ACC112 (cell line): ENCODE data around the gene MISP3.

Source experiments
- H2AFZ ChIP-seq: fragments of 200-600 bp; sonication (generic); one replicate; pipeline ENCODE4 v1.6.0; 2017; ENCODE audit warnings: antibody characterized with exemption, low read length; ENCODE audit not compliant: unreplicated experiment
- H3K27ac ChIP-seq: fragments of 200-600 bp; sonication (generic); 2 replicates; pipeline ENCODE4 v1.5.1; 2014; ENCODE audit warnings: low read depth, mild to moderate bottlenecking, antibody characterized with exemption, low read length, moderate library complexity
- H3K27me3 ChIP-seq: fragments of 200-600 bp; sonication (generic); 2 replicates; pipeline ENCODE4 v1.6.1; 2014; ENCODE audit warnings: mild to moderate bottlenecking, antibody characterized with exemption, low read length, moderate library complexity, mixed read lengths; ENCODE audit not compliant: insufficient read depth
- H3K36me3 ChIP-seq: fragments of 200-600 bp; sonication (generic); 2 replicates; pipeline ENCODE4 v1.6.1; 2016; ENCODE audit warnings: mild to moderate bottlenecking, antibody characterized with exemption, low read length, moderate library complexity, mixed read lengths; ENCODE audit not compliant: insufficient read depth
- H3K4me1 ChIP-seq: fragments of 200-600 bp; sonication (generic); one replicate; pipeline ENCODE4 v1.6.1; 2016; ENCODE audit warnings: low read length, mixed read lengths; ENCODE audit not compliant: insufficient read depth, unreplicated experiment, control insufficient read depth
- H3K4me3 ChIP-seq: fragments of 200-600 bp; sonication (generic); 2 replicates; pipeline ENCODE4 v1.5.1; 2014; ENCODE audit warnings: mild to moderate bottlenecking, low read depth, low read length
- H3K79me2 ChIP-seq: fragments of 200-600 bp; sonication (generic); one replicate; pipeline ENCODE4 v1.6.0; 2016; ENCODE audit warnings: low read length; ENCODE audit not compliant: control insufficient read depth, unreplicated experiment, insufficient read depth

MISP3 gene

GRCh38 chr19:14116918-14117578, 44.5 kb downstream of the MISP3 start:
- peak overlapping the region; percentile 96 for H3K4me3 ChIP-seq
- H2AFZ ChIP-seq: no peak overlapping the region
- peaks cover 36% of the 10 kb centered on the region for H3K4me1 ChIP-seq
- H3K27ac ChIP-seq: peak overlapping the region; percentile 48; the same call in 1 of the 2 replicates
- no peaks in the 10 kb centered on the region for H3K27me3 ChIP-seq
- peaks cover 50% of the 10 kb centered on the region for H3K79me2 ChIP-seq
- H3K36me3 ChIP-seq: no peaks in the 10 kb centered on the region

GRCh38 chr19:14117668-14118164, 45.1 kb downstream of the MISP3 start, which contains the start of gene PRKACA:
Gene PRKACA (minus strand): TSS chr19:14117762. CDS start chr19:14117547, 215 bp downstream.
- H3K27ac ChIP-seq: peak within 1 kb of the TSS; percentile 89
- peak within 1 kb of the TSS; percentile 4 for H2AFZ ChIP-seq
- no peaks in the 10 kb centered on the region for H3K27me3 ChIP-seq
- no peaks in the 10 kb centered on the region for H3K36me3 ChIP-seq
- H3K79me2 ChIP-seq: peaks cover 45% of the 10 kb centered on the region
- peak within 1 kb of the TSS; percentile 96 for H3K4me3 ChIP-seq
- H3K4me1 ChIP-seq: peaks cover 30% of the 10 kb centered on the region

GRCh38 chr19:14118165-14119051, 45.8 kb downstream of the MISP3 start:
- Histone ChIP-seq H3K79me2 (peaks cover 39% of the 10 kb centered on the region), H3K27ac (peak overlapping the region; percentile 89), H2AFZ (peak overlapping the region; percentile 4), H3K4me1 (peaks cover 23% of the 10 kb centered on the region), H3K4me3 (peak overlapping the region; percentile 68), H3K27me3 (no peaks in the 10 kb centered on the region), H3K36me3 (no peaks in the 10 kb centered on the region)

GRCh38 chr19:14119146-14119545, 46.6 kb downstream of the MISP3 start:
- Histone ChIP-seq H3K4me3 (peak overlapping the region; percentile 68), H3K27ac (peak overlapping the region; percentile 89), H3K4me1 (peaks cover 17% of the 10 kb centered on the region), H2AFZ (no peak overlapping the region), H3K79me2 (peaks cover 31% of the 10 kb centered on the region), H3K27me3 (no peaks in the 10 kb centered on the region), H3K36me3 (no peaks in the 10 kb centered on the region)

GRCh38 chr19:14119644-14120496, 47.3 kb downstream of the MISP3 start:
- no peaks in the 10 kb centered on the region for H3K36me3 ChIP-seq
- no peak overlapping the region for H2AFZ ChIP-seq
- peaks cover 17% of the 10 kb centered on the region for H3K4me1 ChIP-seq
- H3K79me2 ChIP-seq: peaks cover 25% of the 10 kb centered on the region
- no peaks in the 10 kb centered on the region for H3K27me3 ChIP-seq
- H3K4me3 ChIP-seq: no peak overlapping the region
- peak overlapping the region; percentile 89; the same call in 1 of the 2 replicates for H3K27ac ChIP-seq

- H3K79me2 ChIP-seq: peaks cover 20% of the 10 kb centered on the region
- no peak overlapping the region for H3K4me3 ChIP-seq
- H3K27me3 ChIP-seq: no peaks in the 10 kb centered on the region
- H2AFZ ChIP-seq: no peak overlapping the region
- no peak overlapping the region for H3K27ac ChIP-seq
- no peaks in the 10 kb centered on the region for H3K36me3 ChIP-seq
- peaks cover 17% of the 10 kb centered on the region for H3K4me1 ChIP-seq
These were observed 47.9 kb downstream of the MISP3 start for GRCh38 chr19:14120497-14120780.

GRCh38 chr19:14122924-14123323, 50.3 kb downstream of the MISP3 start:
- H3K36me3 ChIP-seq: no peaks in the 10 kb centered on the region
- H3K79me2 ChIP-seq: no peaks in the 10 kb centered on the region
- H3K27me3 ChIP-seq: no peaks in the 10 kb centered on the region
- no peak overlapping the region for H3K4me3 ChIP-seq
- H2AFZ ChIP-seq: no peak overlapping the region
- H3K4me1 ChIP-seq: peaks cover 12% of the 10 kb centered on the region
- H3K27ac ChIP-seq: no peak overlapping the region
